AG10803 (cell line): ENCODE results near the gene USP17L10.
"Not testable (repeated sequence)": the region's sequence is repeated elsewhere in the genome, so short reads cannot be mapped to it uniquely, and the experiment has no call there.

Experiments used
- DNase-seq: peaks from one replicate; pipeline ENCODE4 v3.0.0; 2010; ENCODE audit warnings: low read depth
- H3K4me3 ChIP-seq: 2 replicates; pipeline ENCODE4 v1.5.1; 2011; ENCODE audit warnings: mild to moderate bottlenecking, low read length, control low read depth
- TF ChIP-seq, protein P1 (sequence below): conservative IDR thresholded peaks from 2 replicates; pipeline ENCODE4 v1.5.1; 2011; ENCODE audit warnings: mild to moderate bottlenecking, low read length, control low read depth, inconsistent platforms

Gene USP17L10, protein sequence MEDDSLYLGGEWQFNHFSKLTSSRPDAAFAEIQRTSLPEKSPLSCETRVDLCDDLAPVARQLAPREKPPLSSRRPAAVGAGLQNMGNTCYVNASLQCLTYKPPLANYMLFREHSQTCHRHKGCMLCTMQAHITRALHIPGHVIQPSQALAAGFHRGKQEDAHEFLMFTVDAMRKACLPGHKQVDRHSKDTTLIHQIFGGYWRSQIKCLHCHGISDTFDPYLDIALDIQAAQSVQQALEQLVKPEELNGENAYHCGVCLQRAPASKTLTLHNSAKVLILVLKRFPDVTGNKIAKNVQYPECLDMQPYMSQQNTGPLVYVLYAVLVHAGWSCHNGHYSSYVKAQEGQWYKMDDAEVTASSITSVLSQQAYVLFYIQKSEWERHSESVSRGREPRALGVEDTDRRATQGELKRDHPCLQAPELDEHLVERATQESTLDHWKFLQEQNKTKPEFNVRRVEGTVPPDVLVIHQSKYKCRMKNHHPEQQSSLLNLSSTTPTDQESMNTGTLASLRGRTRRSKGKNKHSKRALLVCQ

DNA sequence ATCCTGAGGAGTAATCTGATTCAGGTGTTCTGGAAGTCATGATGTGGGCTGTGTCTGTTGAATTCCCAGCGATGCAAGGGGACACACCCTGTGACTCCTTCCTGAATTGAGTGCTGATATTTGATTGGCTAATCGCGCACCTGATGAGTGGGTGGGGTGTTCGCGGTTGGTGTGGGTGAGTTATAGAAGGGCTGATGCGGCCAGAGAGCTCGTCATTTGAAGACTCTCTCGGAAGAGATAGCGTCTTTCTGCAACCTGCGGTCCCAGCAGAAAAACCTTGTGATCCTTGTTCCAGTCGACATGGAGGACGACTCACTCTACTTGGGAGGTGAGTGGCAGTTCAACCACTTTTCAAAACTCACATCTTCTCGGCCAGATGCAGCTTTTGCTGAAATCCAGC, at the start of gene USP17L10:
TSS of gene USP17L10 (plus strand) at position 301 of the 400 bp plus-strand sequence. CDS start at position 301, 0 bp downstream.
- not testable (repeated sequence) for H3K4me3 ChIP-seq, DNase-seq

GRCh38 chr4:9165990-9166389, 44.5 kb upstream of the USP17L10 start:
- TF ChIP-seq, protein P1, sequence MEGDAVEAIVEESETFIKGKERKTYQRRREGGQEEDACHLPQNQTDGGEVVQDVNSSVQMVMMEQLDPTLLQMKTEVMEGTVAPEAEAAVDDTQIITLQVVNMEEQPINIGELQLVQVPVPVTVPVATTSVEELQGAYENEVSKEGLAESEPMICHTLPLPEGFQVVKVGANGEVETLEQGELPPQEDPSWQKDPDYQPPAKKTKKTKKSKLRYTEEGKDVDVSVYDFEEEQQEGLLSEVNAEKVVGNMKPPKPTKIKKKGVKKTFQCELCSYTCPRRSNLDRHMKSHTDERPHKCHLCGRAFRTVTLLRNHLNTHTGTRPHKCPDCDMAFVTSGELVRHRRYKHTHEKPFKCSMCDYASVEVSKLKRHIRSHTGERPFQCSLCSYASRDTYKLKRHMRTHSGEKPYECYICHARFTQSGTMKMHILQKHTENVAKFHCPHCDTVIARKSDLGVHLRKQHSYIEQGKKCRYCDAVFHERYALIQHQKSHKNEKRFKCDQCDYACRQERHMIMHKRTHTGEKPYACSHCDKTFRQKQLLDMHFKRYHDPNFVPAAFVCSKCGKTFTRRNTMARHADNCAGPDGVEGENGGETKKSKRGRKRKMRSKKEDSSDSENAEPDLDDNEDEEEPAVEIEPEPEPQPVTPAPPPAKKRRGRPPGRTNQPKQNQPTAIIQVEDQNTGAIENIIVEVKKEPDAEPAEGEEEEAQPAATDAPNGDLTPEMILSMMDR = peak; percentile 57
- peak; percentile 7 for DNase-seq

DNA sequence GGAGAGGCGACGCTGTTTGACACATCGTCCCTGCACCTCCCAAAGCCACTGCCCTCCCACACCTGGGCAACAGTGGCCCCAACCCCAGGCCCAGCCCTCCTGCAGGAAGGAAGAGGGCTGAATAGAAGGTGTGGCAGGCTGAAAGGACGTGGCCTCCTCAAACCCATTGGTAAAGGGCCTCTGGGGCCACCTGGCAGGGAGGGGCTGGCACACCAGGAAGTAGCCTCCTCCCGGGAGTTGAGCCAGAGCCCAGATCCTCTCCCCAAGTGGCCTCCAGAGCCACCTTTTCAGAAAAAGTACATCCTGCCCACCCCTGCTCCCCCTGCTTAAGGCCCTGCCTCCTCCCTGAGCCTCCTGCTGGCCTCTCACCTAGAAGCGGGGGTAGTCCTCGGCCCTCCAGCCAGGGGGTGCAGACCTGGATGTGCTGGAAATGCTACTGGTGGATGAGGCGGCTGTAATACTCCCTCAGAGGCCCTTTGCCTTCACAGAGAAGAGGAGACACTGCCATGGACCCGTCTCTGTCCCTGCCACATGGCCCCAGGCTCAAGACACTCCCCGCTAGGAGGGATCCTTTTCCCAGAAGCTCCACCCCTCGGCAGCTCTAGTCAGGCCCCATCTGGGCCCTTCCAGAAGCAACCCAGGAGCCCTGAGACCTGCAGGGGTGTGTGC, 40.5 kb upstream of the USP17L10 start, which contains the start of gene FAM90A26:
TSS of gene FAM90A26 (plus strand) at position 619 of the 669 bp plus-strand sequence. CDS start 2,764 bp downstream, outside the sequence.
- not testable (repeated sequence) for H3K4me3 ChIP-seq, DNase-seq

More at GRCh38 chr4:9165990-9166389, 44.5 kb upstream of the USP17L10 start:
- H3K4me3 ChIP-seq = not testable (repeated sequence)

- H3K4me3 ChIP-seq, DNase-seq: not testable (repeated sequence)
Observed at GRCh38 chr4:9214701-9215100, 4.2 kb downstream of the USP17L10 start.

DNA sequence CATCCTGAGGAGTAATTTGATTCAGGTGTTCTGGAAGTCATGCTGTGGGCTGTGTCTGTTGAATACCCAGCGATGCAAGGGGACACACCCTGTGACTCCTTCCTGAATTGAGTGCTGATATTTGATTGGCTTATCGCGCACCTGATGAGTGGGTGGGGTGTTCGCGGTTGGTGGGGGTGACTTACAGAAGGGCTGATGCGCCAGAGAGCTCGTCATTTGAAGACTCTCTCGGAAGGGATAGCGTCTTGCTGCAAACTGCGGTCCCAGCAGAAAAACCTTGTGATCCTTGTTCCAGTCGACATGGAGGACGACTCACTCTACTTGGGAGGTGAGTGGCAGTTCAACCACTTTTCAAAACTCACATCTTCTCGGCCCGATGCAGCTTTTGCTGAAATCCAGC, 4.6 kb downstream of the USP17L10 start, which contains the start of gene USP17L11:
TSS of gene USP17L11 (plus strand) at position 301 of the 400 bp plus-strand sequence. CDS start at position 301, 0 bp downstream.
- not testable (repeated sequence) for DNase-seq, H3K4me3 ChIP-seq

DNA sequence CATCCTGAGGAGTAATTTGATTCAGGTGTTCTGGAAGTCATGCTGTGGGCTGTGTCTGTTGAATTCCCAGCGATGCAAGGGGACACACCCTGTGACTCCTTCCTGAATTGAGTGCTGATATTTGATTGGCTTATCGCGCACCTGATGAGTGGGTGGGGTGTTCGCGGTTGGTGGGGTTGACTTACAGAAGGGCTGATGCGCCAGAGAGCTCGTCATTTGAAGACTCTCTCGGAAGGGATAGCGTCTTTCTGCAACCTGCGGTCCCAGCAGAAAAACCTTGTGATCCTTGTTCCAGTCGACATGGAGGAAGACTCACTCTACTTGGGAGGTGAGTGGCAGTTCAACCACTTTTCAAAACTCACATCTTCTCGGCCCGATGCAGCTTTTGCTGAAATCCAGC, 9.4 kb downstream of the USP17L10 start, which contains the start of gene USP17L12:
TSS of gene USP17L12 (plus strand) at position 301 of the 400 bp plus-strand sequence. CDS start at position 301, 0 bp downstream.
- H3K4me3 ChIP-seq, DNase-seq: not testable (repeated sequence)

- DNase-seq, H3K4me3 ChIP-seq: not testable (repeated sequence)
Observed at GRCh38 chr4:9224596-9224995, 14.1 kb downstream of the USP17L10 start, which contains the start of gene USP17L13. TSS of gene USP17L13 (plus strand) at chr4:9224896. CDS start at chr4:9224896, 0 bp downstream.

- H3K4me3 ChIP-seq, DNase-seq: not testable (repeated sequence)
Observed at GRCh38 chr4:9230249-9230648, 19.8 kb downstream of the USP17L10 start.

DNA sequence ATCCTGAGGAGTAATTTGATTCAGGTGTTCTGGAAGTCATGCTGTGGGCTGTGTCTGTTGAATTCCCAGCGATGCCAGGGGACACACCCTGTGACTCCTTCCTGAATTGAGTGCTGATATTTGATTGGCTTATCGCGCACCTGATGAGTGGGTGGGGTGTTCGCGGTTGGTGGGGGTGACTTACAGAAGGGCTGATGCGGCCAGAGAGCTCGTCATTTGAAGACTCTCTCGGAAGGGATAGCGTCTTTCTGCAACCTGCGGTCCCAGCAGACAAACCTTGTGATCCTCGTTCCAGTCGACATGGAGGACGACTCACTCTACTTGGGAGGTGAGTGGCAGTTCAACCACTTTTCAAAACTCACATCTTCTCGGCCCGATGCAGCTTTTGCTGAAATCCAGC, 23.6 kb downstream of the USP17L10 start, which contains the start of gene USP17L15:
TSS of gene USP17L15 (plus strand) at position 301 of the 400 bp plus-strand sequence. CDS start at position 301, 0 bp downstream.
- not testable (repeated sequence) for DNase-seq, H3K4me3 ChIP-seq

DNA sequence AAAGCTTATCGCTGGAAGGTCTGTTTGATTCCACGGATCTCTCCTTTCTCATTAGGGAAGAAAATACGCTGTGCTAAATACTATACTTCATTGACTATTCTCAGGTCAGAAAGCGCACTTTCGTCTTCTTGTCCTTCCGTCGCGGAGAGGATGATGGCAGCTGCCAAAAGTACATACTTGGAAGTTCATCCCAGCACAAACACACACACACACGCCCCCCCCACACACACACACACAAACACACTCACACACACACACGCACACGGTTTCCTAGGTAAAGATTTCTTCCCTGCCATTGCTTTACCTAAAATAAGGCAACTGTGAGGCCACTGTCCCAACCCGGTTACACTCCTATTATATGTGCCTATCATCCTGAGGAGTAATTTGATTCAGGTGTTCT, 28.0 kb downstream of the USP17L10 start:
- peak; percentile 1 for DNase-seq

DNA sequence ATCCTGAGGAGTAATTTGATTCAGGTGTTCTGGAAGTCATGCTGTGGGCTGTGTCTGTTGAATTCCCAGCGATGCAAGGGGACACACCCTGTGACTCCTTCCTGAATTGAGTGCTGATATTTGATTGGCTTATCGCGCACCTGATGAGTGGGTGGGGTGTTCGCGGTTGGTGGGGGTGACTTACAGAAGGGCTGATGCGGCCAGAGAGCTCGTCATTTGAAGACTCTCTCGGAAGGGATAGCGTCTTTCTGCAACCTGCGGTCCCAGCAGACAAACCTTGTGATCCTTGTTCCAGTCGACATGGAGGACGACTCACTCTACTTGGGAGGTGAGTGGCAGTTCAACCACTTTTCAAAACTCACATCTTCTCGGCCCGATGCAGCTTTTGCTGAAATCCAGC, 33.1 kb downstream of the USP17L10 start, which contains the start of gene USP17L17:
TSS of gene USP17L17 (plus strand) at position 301 of the 400 bp plus-strand sequence. CDS start at position 301, 0 bp downstream.
- DNase-seq, H3K4me3 ChIP-seq: not testable (repeated sequence)

More for the DNA sequence above, 28.0 kb downstream of the USP17L10 start:
- H3K4me3 ChIP-seq = not testable (repeated sequence)

DNA sequence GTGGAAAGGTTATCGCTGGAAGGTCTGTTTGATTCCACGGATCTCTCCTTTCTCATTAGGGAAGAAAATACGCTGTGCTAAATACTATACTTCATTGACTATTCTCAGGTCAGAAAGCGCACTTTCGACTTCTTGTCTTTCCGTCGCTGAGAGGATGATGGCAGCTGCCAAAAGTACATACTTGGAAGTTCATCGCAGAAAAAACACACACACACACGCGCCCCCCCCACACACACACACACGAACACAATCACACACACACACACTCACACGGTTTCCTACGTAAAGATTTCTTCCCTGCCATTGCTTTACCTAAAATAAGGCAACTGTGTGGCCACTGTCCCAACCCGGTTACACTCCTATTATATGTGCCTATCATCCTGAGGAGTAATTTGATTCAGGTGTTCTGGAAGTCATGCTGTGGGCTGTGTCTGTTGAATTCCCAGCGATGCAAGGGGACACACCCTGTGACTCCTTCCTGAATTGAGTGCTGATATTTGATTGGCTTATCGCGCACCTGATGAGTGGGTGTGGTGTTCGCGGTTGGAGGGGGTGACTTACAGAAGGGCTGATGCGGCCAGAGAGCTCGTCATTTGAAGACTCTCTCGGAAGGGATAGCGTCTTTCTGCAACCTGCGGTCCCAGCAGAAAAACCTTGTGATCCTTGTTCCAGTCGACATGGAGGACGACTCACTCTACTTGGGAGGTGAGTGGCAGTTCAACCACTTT, 37.7 kb downstream of the USP17L10 start, which contains the start of gene USP17L18:
TSS of gene USP17L18 (plus strand) at position 678 of the 728 bp plus-strand sequence. CDS start at position 678, 0 bp downstream.
- not testable (repeated sequence) for DNase-seq, H3K4me3 ChIP-seq

DNA sequence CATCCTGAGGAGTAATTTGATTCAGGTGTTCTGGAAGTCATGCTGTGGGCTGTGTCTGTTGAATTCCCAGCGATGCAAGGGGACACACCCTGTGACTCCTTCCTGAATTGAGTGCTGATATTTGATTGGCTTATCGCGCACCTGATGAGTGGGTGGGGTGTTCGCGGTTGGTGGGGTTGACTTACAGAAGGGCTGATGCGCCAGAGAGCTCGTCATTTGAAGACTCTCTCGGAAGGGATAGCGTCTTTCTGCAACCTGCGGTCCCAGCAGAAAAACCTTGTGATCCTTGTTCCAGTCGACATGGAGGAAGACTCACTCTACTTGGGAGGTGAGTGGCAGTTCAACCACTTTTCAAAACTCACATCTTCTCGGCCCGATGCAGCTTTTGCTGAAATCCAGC, 42.6 kb downstream of the USP17L10 start, which contains the start of gene USP17L19:
TSS of gene USP17L19 (plus strand) at position 301 of the 400 bp plus-strand sequence. CDS start at position 301, 0 bp downstream.
- not testable (repeated sequence) for DNase-seq, H3K4me3 ChIP-seq

DNA sequence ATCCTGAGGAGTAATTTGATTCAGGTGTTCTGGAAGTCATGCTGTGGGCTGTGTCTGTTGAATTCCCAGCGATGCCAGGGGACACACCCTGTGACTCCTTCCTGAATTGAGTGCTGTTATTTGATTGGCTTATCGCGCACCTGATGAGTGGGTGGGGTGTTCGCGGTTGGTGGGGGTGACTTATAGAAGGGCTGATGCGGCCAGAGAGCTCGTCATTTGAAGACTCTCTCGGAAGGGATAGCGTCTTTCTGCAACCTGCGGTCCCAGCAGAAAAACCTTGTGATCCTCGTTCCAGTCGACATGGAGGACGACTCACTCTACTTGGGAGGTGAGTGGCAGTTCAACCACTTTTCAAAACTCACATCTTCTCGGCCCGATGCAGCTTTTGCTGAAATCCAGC, 47.4 kb downstream of the USP17L10 start, which contains the start of gene USP17L20:
TSS of gene USP17L20 (plus strand) at position 301 of the 400 bp plus-strand sequence. CDS start at position 301, 0 bp downstream.
- not testable (repeated sequence) for DNase-seq, H3K4me3 ChIP-seq
